ENCODE results near the gene GPN3.
A peak's percentile ranks its signal among the peaks of the same experiment; 100 is the strongest.
"Not testable (repeated sequence)": the region's sequence is repeated elsewhere in the genome, so short reads cannot be mapped to it uniquely, and the experiment has no call there.

The GPN3 gene

DNA sequence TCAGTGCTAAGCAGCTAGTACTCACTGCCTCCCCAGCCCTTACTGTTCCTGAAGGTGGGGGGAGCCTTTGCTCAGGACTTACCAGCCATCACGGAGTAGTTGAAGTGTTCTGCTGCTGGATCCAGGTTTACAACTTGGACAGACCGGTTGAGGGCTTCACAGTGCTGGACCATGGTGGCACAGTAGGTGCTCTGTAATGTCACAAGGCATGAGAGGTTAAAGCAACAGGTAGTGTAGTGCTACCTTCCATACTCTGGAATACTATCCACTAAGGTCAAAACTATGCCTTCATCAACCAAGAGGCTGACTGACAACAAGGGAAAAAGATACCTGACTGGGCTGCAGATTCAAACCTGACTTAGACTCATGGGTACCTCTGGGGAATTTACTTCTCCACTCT is 3.0 kb downstream of the GPN3 start:
- no peak for DNase-seq
- H3K36me3 Mint-ChIP-seq (ENCODE audit: low read depth) = peaks cover 72% of the 10 kb centered on the region
- H3K4me1 Mint-ChIP-seq (ENCODE audit: low read depth) = peaks cover 37% of the 10 kb centered on the region
- H3K4me3 Mint-ChIP-seq = no peak overlapping the region
- no peak overlapping the region for H3K27ac Mint-ChIP-seq
- H3K27me3 Mint-ChIP-seq = no peaks in the 10 kb centered on the region
- H3K9me3 Mint-ChIP-seq = no peaks in the 10 kb centered on the region

DNA sequence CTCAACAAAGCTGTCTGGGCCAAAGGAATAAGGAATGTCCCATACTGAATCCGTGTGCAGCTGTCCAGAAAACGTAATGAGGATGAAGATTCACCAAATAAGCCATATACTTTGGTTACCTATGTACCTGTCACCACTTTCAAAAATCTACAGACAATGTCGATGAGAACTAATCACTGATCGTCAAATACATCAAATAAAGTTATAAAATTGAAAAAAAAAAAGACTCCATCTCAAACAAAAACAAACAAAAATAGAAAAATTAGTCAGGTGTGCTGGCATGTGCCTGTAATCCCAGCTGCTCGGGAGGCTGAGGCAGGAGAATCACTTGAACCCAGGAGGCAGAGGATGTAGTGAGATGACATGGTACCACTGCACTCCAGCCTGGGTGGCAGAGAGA is 6.9 kb downstream of the GPN3 start:
- H3K9me3 Mint-ChIP-seq, H3K4me3 Mint-ChIP-seq, DNase-seq, H3K27me3 Mint-ChIP-seq, H3K27ac Mint-ChIP-seq: not testable (repeated sequence)
- H3K36me3 Mint-ChIP-seq (ENCODE audit: low read depth) = peaks cover 84% of the 10 kb centered on the region
- H3K4me1 Mint-ChIP-seq (ENCODE audit: low read depth) = peaks cover 15% of the 10 kb centered on the region

DNA sequence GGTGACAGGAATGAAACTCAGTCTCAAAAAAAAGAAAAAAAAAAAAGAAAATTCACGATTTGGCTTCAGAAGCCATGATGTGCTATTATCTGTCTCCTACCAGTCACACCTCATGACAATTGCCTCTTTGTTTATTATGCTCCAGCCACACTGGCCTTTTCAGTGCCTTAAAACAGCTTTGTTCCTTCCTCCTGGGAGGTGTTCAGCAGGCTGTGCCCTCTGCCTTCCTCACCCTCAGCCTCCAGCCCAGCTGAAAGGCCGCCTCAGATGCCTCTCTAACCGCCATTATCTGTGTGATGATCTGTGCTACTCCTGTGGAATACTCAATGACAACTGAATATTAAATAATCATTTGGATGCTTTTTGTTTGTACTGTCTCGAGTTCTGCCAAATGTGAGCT is 9.3 kb downstream of the GPN3 start:
- H3K4me1 Mint-ChIP-seq (ENCODE audit: low read depth) = peaks cover 4% of the 10 kb centered on the region
- no peak overlapping the region for H3K27ac Mint-ChIP-seq
- peaks cover 80% of the 10 kb centered on the region for H3K36me3 Mint-ChIP-seq (ENCODE audit: low read depth)
- no peaks in the 10 kb centered on the region for H3K27me3 Mint-ChIP-seq
- no peak overlapping the region for H3K4me3 Mint-ChIP-seq
- DNase-seq = no peak
- no peaks in the 10 kb centered on the region for H3K9me3 Mint-ChIP-seq

DNA sequence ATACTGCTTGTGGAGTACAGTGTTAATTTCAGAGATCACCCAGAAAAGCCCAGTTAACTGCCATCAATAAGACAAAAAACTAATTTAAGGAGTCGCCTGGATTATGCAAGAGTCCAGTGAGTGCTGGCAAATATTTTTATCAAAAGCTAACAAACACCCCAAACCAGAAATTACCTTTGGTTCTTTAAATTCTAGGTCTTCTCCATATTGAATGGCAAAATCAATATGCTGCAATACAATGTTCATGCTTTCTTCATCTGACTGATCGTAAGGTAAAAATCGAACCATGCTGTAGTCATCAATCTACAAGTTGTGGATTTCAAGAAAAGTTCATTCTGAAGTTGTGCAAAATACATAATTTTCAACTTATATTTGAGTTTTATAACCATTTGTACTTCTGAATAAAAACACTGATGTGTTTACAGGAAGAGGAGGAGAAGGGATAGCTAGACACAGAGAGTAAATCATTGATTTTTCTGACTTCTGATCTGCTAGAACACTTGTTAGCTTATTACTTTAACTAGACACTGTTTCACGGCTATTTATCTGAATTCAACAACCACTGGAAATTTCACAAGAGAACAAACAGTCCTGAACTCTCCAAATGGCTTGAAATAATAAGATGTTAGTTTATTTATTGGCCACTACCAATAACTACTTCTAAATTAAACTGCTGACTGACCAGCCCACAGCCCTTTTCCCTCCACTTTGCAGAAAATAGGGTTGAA is 14.3 kb downstream of the GPN3 start:
- Mint-ChIP-seq H3K36me3 (ENCODE audit: low read depth) (peaks cover 80% of the 10 kb centered on the region), H3K4me3 (no peak overlapping the region), H3K4me1 (ENCODE audit: low read depth) (peaks cover 15% of the 10 kb centered on the region), H3K27ac (no peak overlapping the region), H3K9me3 (no peaks in the 10 kb centered on the region), H3K27me3 (no peaks in the 10 kb centered on the region)
- DNase-seq = no peak

DNA sequence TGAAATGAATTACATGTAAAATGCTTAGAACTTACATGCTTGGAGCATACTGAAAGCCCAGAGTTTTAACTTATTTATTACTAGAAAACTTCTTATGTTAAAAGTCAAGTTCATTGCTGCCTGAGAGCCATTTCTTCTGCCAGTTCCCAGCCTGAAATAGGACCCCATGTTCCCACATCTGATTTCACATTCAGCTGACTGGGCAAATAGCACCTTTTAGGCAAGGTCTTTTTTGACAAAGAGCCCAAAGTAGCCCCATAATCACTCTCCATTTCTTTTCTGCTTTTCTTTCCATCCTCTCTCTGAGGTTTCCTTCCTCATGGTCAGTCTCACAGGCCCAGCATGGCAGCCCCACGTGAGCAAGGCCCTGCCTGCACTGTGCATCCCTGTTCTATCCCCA is 16.8 kb downstream of the GPN3 start:
- H3K4me3 Mint-ChIP-seq = peak overlapping the region; percentile 21
- H3K4me1 Mint-ChIP-seq (ENCODE audit: low read depth) = peaks cover 34% of the 10 kb centered on the region
- peaks cover 84% of the 10 kb centered on the region for H3K36me3 Mint-ChIP-seq (ENCODE audit: low read depth)
- no peaks in the 10 kb centered on the region for H3K9me3 Mint-ChIP-seq
- H3K27ac Mint-ChIP-seq = peak overlapping the region; percentile 100
- DNase-seq = no peak
- H3K27me3 Mint-ChIP-seq = no peaks in the 10 kb centered on the region

DNA sequence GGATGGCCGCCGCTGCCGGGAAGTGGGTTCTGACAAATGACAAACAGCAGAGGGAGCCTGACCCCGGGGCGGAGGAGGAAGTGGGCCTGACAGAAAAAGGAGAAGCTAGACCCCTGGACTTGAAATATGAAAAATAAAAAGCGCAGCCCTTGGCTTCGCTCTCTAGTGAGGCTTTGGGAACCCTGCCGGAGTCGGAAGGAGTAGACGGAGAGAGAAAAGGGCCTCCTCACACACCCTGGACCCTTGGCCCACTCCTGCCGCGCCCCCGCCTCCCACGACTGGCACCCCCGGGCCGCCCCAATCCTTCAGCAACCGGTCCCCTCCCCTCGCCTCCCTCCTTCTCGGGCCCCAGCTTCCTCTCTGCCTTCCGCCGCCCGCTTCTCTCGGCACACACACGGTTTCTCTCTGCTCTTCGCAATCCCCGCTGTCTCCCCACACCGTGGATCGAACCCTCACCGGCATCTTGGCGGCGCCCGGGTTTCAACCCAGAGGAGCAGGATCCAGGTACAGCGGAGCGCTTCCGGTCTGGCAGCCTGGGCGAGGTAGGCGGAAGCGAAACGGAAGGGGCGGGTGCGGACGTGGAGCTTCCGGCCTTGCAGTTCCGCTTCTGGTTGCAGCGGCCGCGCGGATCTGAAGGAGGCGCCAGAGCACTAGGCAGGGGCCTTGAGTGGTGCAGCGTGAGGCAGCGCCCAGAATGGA is 18.1 kb downstream of the GPN3 start, which contains the start of gene ARPC3:
Gene ARPC3 (minus strand): TSS at position 539 of the 699 bp plus-strand sequence. CDS start 77 bp downstream, at position 462.
- H3K4me1 Mint-ChIP-seq (ENCODE audit: low read depth) = peaks cover 39% of the 10 kb centered on the region
- H3K9me3 Mint-ChIP-seq = no peaks in the 10 kb centered on the region
- DNase-seq = peak; percentile 95
- H3K4me3 Mint-ChIP-seq = peak within 1 kb of the TSS; percentile 100
- H3K27me3 Mint-ChIP-seq = no peaks in the 10 kb centered on the region
- peaks cover 82% of the 10 kb centered on the region for H3K36me3 Mint-ChIP-seq (ENCODE audit: low read depth)
- H3K27ac Mint-ChIP-seq = peak within 1 kb of the TSS; percentile 100

DNA sequence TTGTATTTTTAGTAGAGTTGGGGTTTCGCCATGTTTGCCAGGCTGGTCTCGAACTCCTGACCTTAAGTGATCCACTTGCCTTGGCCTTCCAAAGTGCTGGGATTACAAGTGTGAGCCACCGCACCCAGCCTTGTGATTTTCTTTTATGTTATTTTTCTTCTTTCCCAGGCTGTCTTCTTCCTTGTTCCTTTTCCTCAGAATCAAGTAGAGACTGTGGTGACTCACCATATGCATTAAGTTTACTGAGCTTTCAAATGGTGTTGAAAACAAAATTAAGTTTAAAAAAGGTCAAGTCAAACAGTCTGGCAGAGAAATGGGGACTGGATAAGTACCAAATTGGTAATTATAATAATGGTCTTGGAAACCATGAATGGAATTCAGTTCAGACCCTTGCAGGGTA is 23.6 kb downstream of the GPN3 start:
- Mint-ChIP-seq H3K27me3 (no peaks in the 10 kb centered on the region), H3K36me3 (ENCODE audit: low read depth) (peaks cover 86% of the 10 kb centered on the region), H3K4me3 (no peak overlapping the region), H3K27ac (peak overlapping the region; percentile 83), H3K9me3 (no peaks in the 10 kb centered on the region), H3K4me1 (ENCODE audit: low read depth) (peaks cover 34% of the 10 kb centered on the region)
- DNase-seq = no peak

DNA sequence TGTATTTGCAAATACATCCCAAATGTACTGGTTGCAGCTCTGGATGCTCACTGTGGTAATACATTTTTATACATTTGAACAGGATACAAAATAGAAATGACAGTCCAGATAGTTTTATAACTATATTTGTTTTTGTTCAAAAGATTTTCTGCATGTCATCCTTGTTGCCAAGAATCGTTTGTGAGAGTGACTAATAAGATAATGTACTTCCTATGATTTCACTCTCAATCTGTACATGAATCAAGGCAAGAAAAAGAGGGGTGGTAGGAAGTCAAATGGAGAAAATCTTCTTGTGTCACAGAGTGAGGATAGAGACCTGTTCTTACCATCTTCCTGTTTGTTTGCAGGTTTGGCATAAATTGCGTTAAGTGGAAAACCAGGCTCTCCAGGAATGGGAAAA is 31.8 kb downstream of the GPN3 start:
- H3K4me1 Mint-ChIP-seq (ENCODE audit: low read depth) = peaks cover 10% of the 10 kb centered on the region
- peak overlapping the region; percentile 80 for H3K27ac Mint-ChIP-seq
- no peaks in the 10 kb centered on the region for H3K27me3 Mint-ChIP-seq
- H3K9me3 Mint-ChIP-seq = no peaks in the 10 kb centered on the region
- H3K36me3 Mint-ChIP-seq (ENCODE audit: low read depth) = peaks cover 69% of the 10 kb centered on the region
- no peak overlapping the region for H3K4me3 Mint-ChIP-seq
- no peak for DNase-seq

DNA sequence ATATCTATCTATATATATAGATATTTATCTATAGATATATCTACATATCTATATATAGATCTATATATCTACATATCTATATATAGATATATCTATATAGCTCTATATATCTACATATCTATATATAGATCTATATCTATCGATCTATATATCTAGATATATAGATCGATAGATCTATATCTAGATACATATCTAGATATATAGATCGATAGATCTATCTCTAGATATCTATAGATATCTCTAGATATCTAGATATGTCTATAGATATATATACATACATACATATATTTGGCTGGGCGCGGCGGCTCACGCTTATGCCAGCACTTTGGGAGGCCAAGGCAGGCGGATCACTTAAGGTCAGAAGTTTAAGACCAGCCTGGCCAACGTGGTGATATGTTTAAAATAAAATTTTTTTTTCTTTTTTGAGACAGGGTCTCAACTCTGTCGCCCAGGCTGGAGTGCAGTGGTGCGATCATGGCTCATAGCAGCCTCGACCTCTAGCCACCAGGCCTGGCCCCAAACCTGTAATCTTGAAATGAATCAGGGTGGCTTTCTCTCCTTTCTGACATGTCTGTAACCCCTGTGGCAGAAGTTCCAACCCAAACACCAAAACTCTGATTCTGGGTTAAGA is 36.0 kb downstream of the GPN3 start:
- Mint-ChIP-seq H3K36me3 (ENCODE audit: low read depth) (peaks cover 30% of the 10 kb centered on the region), H3K27me3 (no peaks in the 10 kb centered on the region), H3K9me3 (no peaks in the 10 kb centered on the region), H3K27ac (peak overlapping the region; percentile 64), H3K4me3 (no peak overlapping the region), H3K4me1 (ENCODE audit: low read depth) (peaks cover 9% of the 10 kb centered on the region)
- no peak for DNase-seq

DNA sequence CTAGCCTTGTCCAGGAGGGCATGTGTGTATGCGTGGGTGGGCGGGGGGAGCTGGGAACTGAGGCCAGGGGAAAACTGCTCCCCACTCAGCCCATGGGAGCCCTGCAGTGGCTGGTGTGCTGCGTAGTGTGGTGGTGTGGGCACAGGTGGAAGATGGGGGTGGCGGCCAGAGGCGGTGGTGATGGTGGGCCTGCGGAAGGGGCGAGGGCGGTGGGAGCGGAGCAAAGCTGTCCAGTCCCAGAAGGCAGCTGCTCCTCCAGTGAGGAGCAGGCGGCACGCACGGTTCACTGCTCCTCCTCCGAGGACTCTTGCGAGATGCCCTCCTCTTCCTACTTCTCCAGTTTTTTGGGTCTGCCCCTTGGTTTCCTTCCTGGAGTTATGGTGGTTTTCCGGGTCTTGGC is 38.4 kb downstream of the GPN3 start:
- H3K4me1 Mint-ChIP-seq (ENCODE audit: low read depth); H3K27ac Mint-ChIP-seq; H3K27me3 Mint-ChIP-seq; H3K36me3 Mint-ChIP-seq (ENCODE audit: low read depth); H3K9me3 Mint-ChIP-seq; DNase-seq; H3K4me3 Mint-ChIP-seq: not testable (repeated sequence)

DNA sequence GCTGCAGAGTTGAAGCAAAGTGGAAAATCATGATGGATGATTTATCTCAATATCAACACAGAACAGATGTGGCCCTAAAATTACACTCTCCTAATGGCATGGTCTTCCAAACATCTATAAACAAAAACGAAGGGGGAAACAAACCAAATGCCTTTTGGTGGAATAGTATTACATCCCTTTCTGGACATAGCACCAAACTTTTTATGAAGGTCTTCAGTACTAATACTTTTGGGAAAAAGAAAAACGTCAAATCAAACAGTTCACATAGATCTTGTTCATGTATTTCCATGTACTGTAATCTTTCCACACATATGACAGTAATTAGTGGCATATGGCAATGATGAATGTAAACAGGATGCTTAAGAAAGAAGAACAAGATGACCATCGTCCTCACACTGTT is 41.7 kb downstream of the GPN3 start:
- Mint-ChIP-seq H3K4me1 (ENCODE audit: low read depth) (peaks cover 2% of the 10 kb centered on the region), H3K9me3 (no peaks in the 10 kb centered on the region), H3K4me3 (no peak overlapping the region), H3K27ac (no peak overlapping the region), H3K36me3 (ENCODE audit: low read depth) (peaks cover under 1% of the 10 kb centered on the region), H3K27me3 (no peaks in the 10 kb centered on the region)
- DNase-seq = no peak

DNA sequence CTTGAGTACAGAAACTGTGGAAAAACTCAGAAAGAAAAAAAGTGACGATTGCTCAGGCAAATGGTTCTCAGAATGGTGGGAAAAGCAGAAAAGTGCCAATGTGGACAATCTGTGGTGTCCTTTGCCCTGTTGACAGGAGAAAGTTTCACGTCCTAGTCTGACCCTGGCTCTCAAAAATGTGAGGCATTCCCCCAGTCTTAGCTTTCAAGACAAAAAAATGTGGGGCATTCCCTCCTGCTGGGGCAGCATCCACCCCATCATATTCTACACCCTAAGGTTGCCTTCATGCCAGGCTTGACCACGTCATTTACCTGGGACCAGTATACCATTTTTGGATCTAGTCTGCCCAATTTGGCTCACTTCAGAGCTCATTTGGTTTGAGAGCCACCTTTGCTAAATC is 43.8 kb downstream of the GPN3 start:
- H3K4me1 Mint-ChIP-seq (ENCODE audit: low read depth) = no peaks in the 10 kb centered on the region
- H3K27ac Mint-ChIP-seq = no peak overlapping the region
- H3K4me3 Mint-ChIP-seq = no peak overlapping the region
- H3K36me3 Mint-ChIP-seq (ENCODE audit: low read depth) = no peaks in the 10 kb centered on the region
- DNase-seq = no peak
- no peaks in the 10 kb centered on the region for H3K9me3 Mint-ChIP-seq
- H3K27me3 Mint-ChIP-seq = peaks cover 2% of the 10 kb centered on the region

DNA sequence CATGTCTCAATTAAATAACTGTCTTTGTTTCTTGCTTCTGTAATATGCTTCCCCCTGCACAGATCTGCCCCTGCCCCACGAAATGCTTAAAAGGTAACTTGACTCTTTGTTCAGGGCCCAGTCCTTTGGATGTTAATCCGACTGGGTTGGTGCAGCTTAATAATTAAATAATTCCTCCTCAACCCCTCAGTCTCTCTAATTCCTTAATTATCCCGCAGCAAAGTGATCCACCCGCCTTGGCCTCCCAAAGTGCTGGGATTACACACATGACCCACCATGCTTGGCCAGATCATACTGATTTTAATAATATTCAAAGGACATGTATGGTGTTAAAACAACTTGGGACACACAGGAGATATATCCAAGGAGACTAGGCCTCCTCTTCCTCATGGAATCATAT is 46.4 kb downstream of the GPN3 start:
- H3K27me3 Mint-ChIP-seq = peaks cover 2% of the 10 kb centered on the region
- no peak overlapping the region for H3K4me3 Mint-ChIP-seq
- H3K36me3 Mint-ChIP-seq (ENCODE audit: low read depth) = no peaks in the 10 kb centered on the region
- H3K27ac Mint-ChIP-seq = no peak overlapping the region
- no peaks in the 10 kb centered on the region for H3K9me3 Mint-ChIP-seq
- DNase-seq = no peak
- H3K4me1 Mint-ChIP-seq (ENCODE audit: low read depth) = no peaks in the 10 kb centered on the region

DNA sequence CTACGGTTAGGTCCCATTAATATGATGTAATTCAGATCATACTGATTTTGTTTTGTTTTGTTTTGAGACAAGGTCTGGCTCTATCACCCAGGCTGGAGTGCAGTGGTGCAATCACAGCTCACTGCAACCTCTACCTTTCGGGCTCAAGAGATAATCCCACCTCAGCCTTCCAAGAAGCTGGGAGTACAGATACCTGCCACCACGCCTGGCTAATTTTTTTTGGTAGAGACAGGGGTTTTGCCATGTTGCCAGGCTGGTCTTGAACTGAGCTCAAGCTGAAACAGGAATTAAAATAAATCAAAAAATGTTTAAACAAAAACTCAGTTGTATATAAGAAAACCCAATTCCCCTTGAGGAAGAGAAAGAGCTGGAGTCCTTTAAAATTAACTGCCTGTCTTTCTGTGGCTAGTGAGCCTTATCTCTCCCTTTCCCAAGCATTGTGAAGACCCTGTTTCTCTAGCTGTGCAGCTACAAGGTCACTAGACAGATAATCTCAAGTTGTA is 46.8 kb downstream of the GPN3 start:
- peaks cover 2% of the 10 kb centered on the region for H3K27me3 Mint-ChIP-seq
- H3K27ac Mint-ChIP-seq = no peak overlapping the region
- no peaks in the 10 kb centered on the region for H3K9me3 Mint-ChIP-seq
- H3K4me3 Mint-ChIP-seq = no peak overlapping the region
- DNase-seq = no peak
- H3K36me3 Mint-ChIP-seq (ENCODE audit: low read depth) = no peaks in the 10 kb centered on the region
- H3K4me1 Mint-ChIP-seq (ENCODE audit: low read depth) = no peaks in the 10 kb centered on the region

DNA sequence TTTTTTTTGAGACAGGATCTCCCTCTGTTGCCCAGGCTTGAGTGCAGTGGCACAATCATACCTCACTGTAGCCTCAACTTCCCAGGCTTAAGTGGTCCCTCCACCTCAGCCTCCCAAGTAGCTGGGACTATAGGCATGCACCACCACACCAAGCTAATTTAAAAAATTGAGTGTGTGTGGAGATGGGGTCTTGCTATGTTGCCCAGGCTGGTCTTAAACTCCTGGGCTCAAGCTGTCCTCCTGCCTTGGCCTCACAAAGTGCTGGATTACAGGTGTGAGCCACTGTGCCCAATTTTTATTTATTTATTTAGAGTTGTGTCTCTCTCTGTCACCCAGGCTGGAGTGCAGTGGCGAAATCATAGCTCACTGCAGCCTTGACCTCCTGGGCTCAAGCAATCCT is 47.4 kb downstream of the GPN3 start:
- not testable (repeated sequence) for H3K4me1 Mint-ChIP-seq (ENCODE audit: low read depth); H3K27ac Mint-ChIP-seq; H3K9me3 Mint-ChIP-seq; H3K4me3 Mint-ChIP-seq; H3K36me3 Mint-ChIP-seq (ENCODE audit: low read depth); DNase-seq; H3K27me3 Mint-ChIP-seq

Data from activated T-cell treated with anti-CD3 and anti-CD28 coated beads, Interleukin-2, amount 50 U/mL, for 24 hours (primary cell).